ENCODE measurements around the gene SLC6A7.
A peak's percentile ranks its signal among the peaks of the same experiment; 100 is the strongest.

The SLC6A7 gene

GRCh38 chr5:150189728-150190502 is at the start of gene SLC6A7:
TSS of gene SLC6A7 (plus strand) at chr5:150190062. CDS start at chr5:150190328, 266 bp downstream.
- H3K4me3 ChIP-seq (ENCODE audit: severe bottlenecking): no peak within 1 kb of the TSS
- H3K27me3 ChIP-seq (ENCODE audit: insufficient read depth, poor library complexity, severe bottlenecking): peaks cover 38% of the 10 kb centered on the region
- H3K9me3 ChIP-seq (ENCODE audit: severe bottlenecking): no peaks in the 10 kb centered on the region
- ATAC-seq (ENCODE audit: low read depth) (0 out of 3 replicates have a peak, but pooled peaks have one; percentile 22), DNase-seq (ENCODE audit: low spot score) (no peak)
- no peak within 1 kb of the TSS for H3K27ac ChIP-seq (ENCODE audit: poor library complexity, severe bottlenecking)
- no peak for TF ChIP-seq CTCF (IDR thresholded peaks at IDR 0.05; ENCODE audit: poor library complexity, severe bottlenecking)
- H3K4me1 ChIP-seq (ENCODE audit: insufficient read depth, poor library complexity, severe bottlenecking): no peaks in the 10 kb centered on the region
- no peaks in the 10 kb centered on the region for H3K36me3 ChIP-seq (ENCODE audit: low read depth)

DNA sequence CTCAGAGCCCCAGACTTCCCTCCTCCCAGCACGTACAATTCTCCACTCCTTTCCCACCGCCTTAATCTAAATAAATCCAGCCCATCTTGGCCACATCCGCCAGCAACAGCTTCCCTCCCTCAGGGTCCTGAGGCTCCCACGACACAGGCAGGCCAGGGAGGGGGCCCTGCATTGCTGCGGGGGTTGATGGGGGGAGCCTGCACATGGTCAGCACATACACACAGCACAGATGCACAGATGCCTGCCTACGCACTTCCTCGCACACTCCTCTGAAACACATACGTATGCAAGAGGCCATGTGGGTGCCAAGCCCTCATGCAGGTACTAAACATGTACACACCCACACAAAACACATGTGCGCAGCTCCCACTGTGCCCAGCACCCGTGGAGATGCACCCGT is 49.0 kb upstream of the SLC6A7 start:
- no peak overlapping the region for H3K27ac ChIP-seq (ENCODE audit: poor library complexity, severe bottlenecking)
- no peaks in the 10 kb centered on the region for H3K36me3 ChIP-seq (ENCODE audit: low read depth)
- ATAC-seq (ENCODE audit: low read depth): no peak
- no peaks in the 10 kb centered on the region for H3K27me3 ChIP-seq (ENCODE audit: insufficient read depth, poor library complexity, severe bottlenecking)
- peaks cover 18% of the 10 kb centered on the region for H3K4me1 ChIP-seq (ENCODE audit: insufficient read depth, poor library complexity, severe bottlenecking)
- TF ChIP-seq CTCF (IDR thresholded peaks at IDR 0.05; ENCODE audit: poor library complexity, severe bottlenecking): no peak
- DNase-seq (ENCODE audit: low spot score): no peak
- no peaks in the 10 kb centered on the region for H3K9me3 ChIP-seq (ENCODE audit: severe bottlenecking)
- no peak overlapping the region for H3K4me3 ChIP-seq (ENCODE audit: severe bottlenecking)

DNA sequence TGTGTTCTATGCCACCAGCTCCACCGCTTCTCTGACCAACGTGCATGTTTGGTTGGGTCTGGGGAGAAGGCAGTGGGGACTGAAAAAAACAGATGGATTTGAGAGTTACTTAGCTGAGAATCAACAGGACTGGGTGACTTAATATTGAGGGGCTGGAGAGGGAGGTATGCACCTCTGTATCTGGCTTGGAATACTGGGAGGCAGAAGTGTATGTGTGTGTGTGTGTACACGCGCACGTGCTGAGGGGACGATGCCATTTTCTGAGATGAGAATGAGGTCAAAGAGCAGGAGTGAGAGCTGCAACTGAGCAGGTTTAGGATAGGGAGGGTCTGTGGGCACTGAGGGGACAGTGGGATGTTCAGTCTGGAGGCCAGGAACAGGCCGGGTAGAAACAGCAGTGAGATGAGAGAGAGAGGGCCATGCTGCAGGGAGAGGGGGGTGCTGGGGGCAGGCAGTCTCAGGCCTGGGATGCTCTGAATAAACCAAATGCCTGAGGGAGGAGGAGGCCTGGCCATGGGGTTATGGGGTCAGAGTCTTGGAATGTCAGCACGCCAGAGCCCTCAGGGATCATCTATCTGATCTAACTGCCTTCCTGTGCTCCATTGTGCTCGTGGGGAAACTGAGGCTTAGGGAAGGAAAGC is 48.2 kb upstream of the SLC6A7 start:
- H3K9me3 ChIP-seq (ENCODE audit: severe bottlenecking): no peaks in the 10 kb centered on the region
- no peak for TF ChIP-seq CTCF (IDR thresholded peaks at IDR 0.05; ENCODE audit: poor library complexity, severe bottlenecking)
- H3K27ac ChIP-seq (ENCODE audit: poor library complexity, severe bottlenecking): peak overlapping the region; percentile 84
- H3K4me1 ChIP-seq (ENCODE audit: insufficient read depth, poor library complexity, severe bottlenecking): peaks cover 18% of the 10 kb centered on the region
- no peak for ATAC-seq (ENCODE audit: low read depth)
- no peaks in the 10 kb centered on the region for H3K36me3 ChIP-seq (ENCODE audit: low read depth)
- no peak for DNase-seq (ENCODE audit: low spot score)
- H3K4me3 ChIP-seq (ENCODE audit: severe bottlenecking): no peak overlapping the region
- no peaks in the 10 kb centered on the region for H3K27me3 ChIP-seq (ENCODE audit: insufficient read depth, poor library complexity, severe bottlenecking)

DNA sequence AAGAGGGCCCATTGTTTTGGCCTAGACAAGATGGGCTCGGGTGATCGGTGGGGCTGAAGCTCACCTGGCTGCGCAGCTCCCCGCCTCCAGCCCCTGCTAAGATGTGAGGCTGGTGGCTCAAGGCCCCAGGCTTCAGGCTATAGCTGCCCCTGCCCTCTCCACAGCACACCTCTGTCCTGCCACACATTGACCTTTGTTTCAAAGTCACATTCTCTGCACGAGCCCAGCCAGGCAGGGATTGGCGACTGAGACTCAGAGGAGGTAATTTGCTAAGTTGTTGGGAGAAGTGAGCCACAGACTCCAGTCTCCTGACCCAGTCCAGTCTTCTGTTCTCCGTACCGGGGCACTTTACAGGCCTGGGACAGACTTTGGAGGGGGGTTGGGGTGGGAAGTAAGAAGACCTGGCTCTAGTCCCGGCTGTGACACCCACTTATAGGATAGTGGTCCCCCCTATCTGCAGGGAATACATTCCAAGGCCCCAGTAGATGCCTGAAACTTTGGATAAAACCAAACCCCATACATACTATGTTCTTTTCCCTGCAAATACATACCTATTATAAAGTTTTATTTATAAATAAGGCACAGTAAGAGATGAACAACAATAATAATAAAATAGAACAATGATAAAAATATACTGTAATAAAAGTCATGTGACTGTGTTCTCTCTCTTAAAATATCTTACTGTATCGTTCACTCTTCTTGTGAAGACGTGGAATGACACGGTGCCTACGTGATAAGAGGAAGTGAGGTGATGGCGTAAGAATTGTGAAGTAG is 47.5 kb upstream of the SLC6A7 start:
- no peak for TF ChIP-seq CTCF (IDR thresholded peaks at IDR 0.05; ENCODE audit: poor library complexity, severe bottlenecking)
- no peaks in the 10 kb centered on the region for H3K9me3 ChIP-seq (ENCODE audit: severe bottlenecking)
- peaks cover 18% of the 10 kb centered on the region for H3K4me1 ChIP-seq (ENCODE audit: insufficient read depth, poor library complexity, severe bottlenecking)
- H3K36me3 ChIP-seq (ENCODE audit: low read depth): no peaks in the 10 kb centered on the region
- no peak overlapping the region for H3K4me3 ChIP-seq (ENCODE audit: severe bottlenecking)
- peak overlapping the region; percentile 84 for H3K27ac ChIP-seq (ENCODE audit: poor library complexity, severe bottlenecking)
- no peak for DNase-seq (ENCODE audit: low spot score)
- ATAC-seq (ENCODE audit: low read depth): no peak
- no peaks in the 10 kb centered on the region for H3K27me3 ChIP-seq (ENCODE audit: insufficient read depth, poor library complexity, severe bottlenecking)

Data from RWPE2 (cell line).